ENCODE results near the gene STK40. TPM values are rescaled to one million over a fixed set of nuclear protein-coding genes. Genes with fewer than 3 reads are reported as not detected.
A peak's percentile ranks its signal among the peaks of the same experiment; 100 is the strongest.

Gene STK40
- 10 to 100 TPM; 29.1 to 41.0 (median 32.2) TPM for polyA plus RNA-seq (ENCODE audit: insufficient read depth in 1 of 5, insufficient read length in 5 of 5, low replicate concordance in 1 of 5)
- long read RNA-seq, donor 1, transcript STK40-204 (11 exons, 3,621 nt), result major isoform, 6 of 7 reads
- long read RNA-seq, donor 1, partial matches to known transcripts, result 0 of 7 reads
- long read RNA-seq, donor 1, other reads (novel, unspliced or antisense), result 0 of 7 reads
- long read RNA-seq, donor 2, partial matches to known transcripts, result 0 of 4 reads
- long read RNA-seq, donor 2, other reads (novel, unspliced or antisense), result 0 of 4 reads
- long read RNA-seq, donor 3, partial matches to known transcripts, result 0 of 4 reads
- long read RNA-seq, donor 3, other reads (novel, unspliced or antisense), result 0 of 4 reads
- long read RNA-seq, donor 4, partial matches to known transcripts, result 0 of 4 reads
- long read RNA-seq, donor 4, other reads (novel, unspliced or antisense), result 0 of 4 reads
- long read RNA-seq, donor 5, partial matches to known transcripts, result 0 of 2 reads
- long read RNA-seq, donor 5, other reads (novel, unspliced or antisense), result 0 of 2 reads
- long read RNA-seq, donor 6, transcript STK40-204 (11 exons, 3,621 nt), result major isoform, 8 of 10 reads
- long read RNA-seq, donor 6, partial matches to known transcripts, result 0 of 10 reads
- long read RNA-seq, donor 6, other reads (novel, unspliced or antisense), result 0 of 10 reads
- long read RNA-seq, donor 7, transcript STK40-204 (11 exons, 3,621 nt), result major isoform, 5 of 5 reads
- long read RNA-seq, donor 7, partial matches to known transcripts, result 0 of 5 reads
- long read RNA-seq, donor 7, other reads (novel, unspliced or antisense), result 0 of 5 reads
- long read RNA-seq, donor 8, partial matches to known transcripts, result 0 of 4 reads
- long read RNA-seq, donor 8, other reads (novel, unspliced or antisense), result 0 of 4 reads

- DNase-seq, result peak; percentile 98 to 99
Measured at GRCh38 chr1:36385410-36386264, at the start of gene STK40. Gene STK40 (minus strand): TSS chr1:36385924. CDS start chr1:36361332, 24,592 bp downstream.

GRCh38 chr1:36433102-36433501, 47.4 kb upstream of the STK40 start:
- no peak for DNase-seq

GRCh38 chr1:36432616-36433015, 46.9 kb upstream of the STK40 start:
- DNase-seq, result no peak

GRCh38 chr1:36425791-36426190, 40.1 kb upstream of the STK40 start:
- DNase-seq, result no peak

GRCh38 chr1:36421649-36422048, 35.9 kb upstream of the STK40 start:
- no peak for DNase-seq

GRCh38 chr1:36420836-36421317, 35.2 kb upstream of the STK40 start:
- DNase-seq, result peak; percentile 54 to 74

- DNase-seq, result peak in 1 of 2 donors; percentile 21
Measured at GRCh38 chr1:36420409-36420808, 34.7 kb upstream of the STK40 start.

- DNase-seq, result no peak
Measured at GRCh38 chr1:36419569-36419968, 33.8 kb upstream of the STK40 start.

- DNase-seq, result no peak
Measured at GRCh38 chr1:36419140-36419539, 33.4 kb upstream of the STK40 start.

- DNase-seq, result no peak
Measured at GRCh38 chr1:36417931-36418330, 32.2 kb upstream of the STK40 start.

- DNase-seq, result no peak
Measured at GRCh38 chr1:36415661-36416326, 30.1 kb upstream of the STK40 start.

GRCh38 chr1:36414384-36414783, 28.7 kb upstream of the STK40 start:
- no peak for DNase-seq

GRCh38 chr1:36411674-36412648, 26.2 kb upstream of the STK40 start:
- DNase-seq, result no peak

- DNase-seq, result no peak
Measured at GRCh38 chr1:36408479-36408878, 22.8 kb upstream of the STK40 start.

GRCh38 chr1:36406440-36406839, 20.7 kb upstream of the STK40 start:
- DNase-seq, result no peak

- no peak for DNase-seq
Measured at GRCh38 chr1:36402504-36402890, 16.8 kb upstream of the STK40 start.

GRCh38 chr1:36401602-36402503, 16.1 kb upstream of the STK40 start:
- DNase-seq, result no peak

- DNase-seq, result no peak
Measured at GRCh38 chr1:36400825-36401601, 15.3 kb upstream of the STK40 start.

Measured in right lung (tissue), 10 donors.